PC-9 (cell line): Measurements from ENCODE around the gene PAXX.

Experiments
- EZH2 ChIP-seq: fragments of 200-600 bp; sonication (generic); IDR thresholded peaks from 2 replicates; pipeline ENCODE4 v1.8.0; 2017; ENCODE audit warnings: antibody characterized with exemption, low read depth
- TF ChIP-seq, protein P1 (sequence below): fragments of 200-600 bp; sonication (generic); conservative IDR thresholded peaks from 2 replicates; pipeline ENCODE4 v1.6.1; 2017; ENCODE audit warnings: mixed run types, antibody characterized with exemption, mild to moderate bottlenecking, moderate library complexity

DNA sequence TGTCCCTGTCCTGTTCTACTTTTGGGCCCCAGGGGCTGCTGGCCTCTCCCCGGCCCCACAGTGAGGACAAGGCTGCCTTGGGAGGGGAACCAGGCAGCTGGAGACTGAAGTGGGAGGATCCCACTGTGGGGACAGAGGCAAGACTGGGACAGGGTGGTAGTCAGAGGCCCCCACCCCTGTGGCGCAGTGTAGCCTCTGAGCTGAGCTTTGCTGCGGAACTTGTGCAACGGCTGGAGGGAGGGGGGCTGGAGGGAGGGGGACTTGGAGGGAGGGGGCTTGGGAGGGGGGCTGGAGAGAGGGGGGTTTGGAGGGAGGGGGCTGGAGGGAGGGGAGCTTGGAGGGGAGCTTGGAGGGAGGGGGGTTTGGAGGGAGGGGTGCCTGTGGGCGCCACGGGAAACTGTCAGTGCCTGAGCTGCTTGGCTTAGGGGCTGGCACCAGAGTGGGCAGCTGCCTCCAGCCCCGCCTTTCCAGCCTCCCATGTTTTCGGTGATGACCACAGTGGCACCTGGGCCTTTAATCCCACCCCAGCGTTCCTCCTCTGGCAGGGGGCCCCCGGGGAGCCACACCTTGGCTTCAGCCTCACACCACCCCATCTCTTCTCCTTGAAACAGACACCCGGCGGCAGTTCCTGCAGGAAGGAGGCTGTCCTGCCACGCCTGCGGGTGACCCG, 42.0 kb downstream of the PAXX start:
- TF ChIP-seq, protein P1, sequence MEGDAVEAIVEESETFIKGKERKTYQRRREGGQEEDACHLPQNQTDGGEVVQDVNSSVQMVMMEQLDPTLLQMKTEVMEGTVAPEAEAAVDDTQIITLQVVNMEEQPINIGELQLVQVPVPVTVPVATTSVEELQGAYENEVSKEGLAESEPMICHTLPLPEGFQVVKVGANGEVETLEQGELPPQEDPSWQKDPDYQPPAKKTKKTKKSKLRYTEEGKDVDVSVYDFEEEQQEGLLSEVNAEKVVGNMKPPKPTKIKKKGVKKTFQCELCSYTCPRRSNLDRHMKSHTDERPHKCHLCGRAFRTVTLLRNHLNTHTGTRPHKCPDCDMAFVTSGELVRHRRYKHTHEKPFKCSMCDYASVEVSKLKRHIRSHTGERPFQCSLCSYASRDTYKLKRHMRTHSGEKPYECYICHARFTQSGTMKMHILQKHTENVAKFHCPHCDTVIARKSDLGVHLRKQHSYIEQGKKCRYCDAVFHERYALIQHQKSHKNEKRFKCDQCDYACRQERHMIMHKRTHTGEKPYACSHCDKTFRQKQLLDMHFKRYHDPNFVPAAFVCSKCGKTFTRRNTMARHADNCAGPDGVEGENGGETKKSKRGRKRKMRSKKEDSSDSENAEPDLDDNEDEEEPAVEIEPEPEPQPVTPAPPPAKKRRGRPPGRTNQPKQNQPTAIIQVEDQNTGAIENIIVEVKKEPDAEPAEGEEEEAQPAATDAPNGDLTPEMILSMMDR: no peak
- no peak for TF ChIP-seq EZH2
